SU-DHL-6 (cell line): Measurements from ENCODE around the gene SERBP1.

ENCODE experiments used
- H2AFZ ChIP-seq: fragments of 200-600 bp; sonication (generic); 2 replicates; pipeline ENCODE4 v1.6.1; 2014; ENCODE audit warnings: low read depth, mild to moderate bottlenecking, moderate library complexity, mixed read lengths, antibody characterized with exemption, low read length; ENCODE audit not compliant: severe bottlenecking
- H3F3A ChIP-seq: fragments of 200-600 bp; shearing (Covaris generic); 2 replicates; pipeline ENCODE4 v1.6.0; 2016; ENCODE audit warnings: antibody characterized with exemption, mild to moderate bottlenecking; ENCODE audit not compliant: insufficient read depth
- H3K27ac ChIP-seq: fragments of 200-600 bp; sonication (generic); 2 replicates; pipeline ENCODE4 v1.5.1; 2016; ENCODE audit warnings: low read depth, mild to moderate bottlenecking, low read length, moderate library complexity, mixed read lengths
- H3K27me3 ChIP-seq: fragments of 200-600 bp; sonication (generic), shearing (Covaris generic); 2 replicates; pipeline ENCODE4 v1.6.0; 2014; ENCODE audit warnings: mild to moderate bottlenecking, low read length
- H3K36me3 ChIP-seq: fragments of 200-600 bp; sonication (generic); 2 replicates; pipeline ENCODE4 v1.6.1; 2014; ENCODE audit warnings: mild to moderate bottlenecking, low read length, mixed read lengths
- H3K4me2 ChIP-seq: fragments of 300-600, 200-600 bp; shearing (Covaris generic), sonication (generic); 2 replicates; pipeline ENCODE4 v1.6.0; 2014; ENCODE audit warnings: low read length, low read depth, mild to moderate bottlenecking; ENCODE audit not compliant: poor library complexity, severe bottlenecking
- H3K4me3 ChIP-seq: fragments of 200-600 bp; sonication (generic); 2 replicates; pipeline ENCODE4 v1.5.1; 2014; ENCODE audit warnings: antibody characterized with exemption, low read length, mild to moderate bottlenecking, mixed read lengths; ENCODE audit not compliant: insufficient read depth, poor library complexity, severe bottlenecking
- H3K79me2 ChIP-seq: fragments of 200-600 bp; sonication (generic); 2 replicates; pipeline ENCODE4 v1.6.1; 2014; ENCODE audit warnings: mild to moderate bottlenecking, low read length, moderate library complexity; ENCODE audit not compliant: insufficient read depth
- H3K9ac ChIP-seq: fragments of 200-600 bp; sonication (generic); 2 replicates; pipeline ENCODE4 v1.7.0; 2014; ENCODE audit warnings: mild to moderate bottlenecking, low read length
- H3K9me2 ChIP-seq: fragments of 200-600 bp; sonication (generic); replicated peaks from 2 replicates; pipeline ENCODE4 v1.6.1; 2014; ENCODE audit warnings: low read length; ENCODE audit not compliant: insufficient read depth
- H3K9me3 ChIP-seq: fragments of 200-600 bp; sonication (generic); 2 replicates; pipeline ENCODE4 v1.6.1; 2014; ENCODE audit warnings: low read length, mixed read lengths; ENCODE audit not compliant: insufficient read depth
- H4K20me1 ChIP-seq: fragments of 200-600 bp; sonication (generic); 2 replicates; pipeline ENCODE4 v1.6.1; 2014; ENCODE audit warnings: low read depth, mild to moderate bottlenecking, antibody characterized with exemption, low read length, moderate library complexity, mixed read lengths
- CTCF ChIP-seq: fragments of 200-600 bp; sonication (generic); IDR thresholded peaks from one replicate; pipeline ENCODE4 v1.5.1; 2017; ENCODE audit warnings: antibody characterized with exemption, mild to moderate bottlenecking, low read length, moderate library complexity; ENCODE audit not compliant: insufficient read depth, poor library complexity, severe bottlenecking
- EZH2phosphoT487 ChIP-seq: fragments of 200-600 bp; sonication (generic), shearing (Covaris generic); conservative IDR thresholded peaks from 2 replicates; pipeline ENCODE4 v1.6.1; 2018; ENCODE audit warnings: mild to moderate bottlenecking, antibody characterized with exemption, low read length, moderate library complexity, mixed read lengths

SERBP1 gene

DNA sequence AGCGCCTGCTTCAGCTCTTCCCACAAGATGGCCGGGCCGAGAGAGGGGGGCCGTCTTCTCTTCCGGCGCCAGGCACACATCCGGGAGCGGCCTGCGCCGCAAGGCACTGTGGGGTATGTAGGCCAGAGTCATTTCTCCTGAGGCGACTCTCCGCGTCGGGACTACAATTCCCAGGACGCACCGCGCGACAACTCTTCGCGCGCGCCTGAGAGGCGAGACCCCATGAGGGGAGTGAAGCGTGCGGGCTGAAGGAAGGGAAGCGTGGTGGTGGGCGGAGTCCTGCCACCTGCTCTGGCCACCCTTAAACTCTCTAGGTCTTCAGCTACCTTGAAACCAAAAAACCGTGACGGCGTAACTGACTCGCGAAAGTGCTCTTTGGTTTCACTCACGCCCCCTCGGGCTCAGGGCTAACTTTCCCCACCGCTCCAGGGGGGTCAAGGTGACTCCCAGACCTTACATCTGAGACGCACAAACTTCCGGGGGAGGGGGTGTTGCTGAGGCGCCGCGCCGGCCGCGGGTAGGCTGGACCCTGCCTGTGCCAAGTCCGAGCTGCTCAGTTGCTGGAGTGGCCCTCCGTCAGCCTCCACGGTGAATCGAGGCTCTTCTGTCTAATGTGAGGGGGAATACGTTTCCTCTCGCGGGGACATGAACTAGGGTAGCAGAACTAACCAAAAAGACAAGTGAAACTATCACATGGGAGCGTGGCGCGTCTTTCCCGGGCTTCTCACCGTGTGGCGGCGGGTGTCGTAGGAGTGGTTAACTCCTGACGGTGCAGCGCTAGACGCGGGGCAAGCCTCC is at the start of gene SERBP1:
SERBP1 (minus strand) TSS at position 45 of the 798 bp plus-strand sequence. CDS start 102 bp downstream, outside the sequence.
- Histone ChIP-seq H3K36me3 (peaks cover 40% of the 10 kb centered on the region), H2AFZ (peak within 1 kb of the TSS; percentile 58), H3K9ac (peak within 1 kb of the TSS; percentile 97), H3K9me2 (no peaks in the 10 kb centered on the region), H3K4me3 (peak within 1 kb of the TSS; percentile 76), H3K27me3 (no peaks in the 10 kb centered on the region), H4K20me1 (peaks cover 32% of the 10 kb centered on the region), H3K9me3 (no peaks in the 10 kb centered on the region), H3K79me2 (peaks cover 47% of the 10 kb centered on the region), H3K27ac (peak within 1 kb of the TSS; percentile 90), H3F3A (peaks cover 17% of the 10 kb centered on the region), H3K4me2 (peak within 1 kb of the TSS; percentile 85)
- TF ChIP-seq EZH2phosphoT487 (no peak), CTCF (no peak)

DNA sequence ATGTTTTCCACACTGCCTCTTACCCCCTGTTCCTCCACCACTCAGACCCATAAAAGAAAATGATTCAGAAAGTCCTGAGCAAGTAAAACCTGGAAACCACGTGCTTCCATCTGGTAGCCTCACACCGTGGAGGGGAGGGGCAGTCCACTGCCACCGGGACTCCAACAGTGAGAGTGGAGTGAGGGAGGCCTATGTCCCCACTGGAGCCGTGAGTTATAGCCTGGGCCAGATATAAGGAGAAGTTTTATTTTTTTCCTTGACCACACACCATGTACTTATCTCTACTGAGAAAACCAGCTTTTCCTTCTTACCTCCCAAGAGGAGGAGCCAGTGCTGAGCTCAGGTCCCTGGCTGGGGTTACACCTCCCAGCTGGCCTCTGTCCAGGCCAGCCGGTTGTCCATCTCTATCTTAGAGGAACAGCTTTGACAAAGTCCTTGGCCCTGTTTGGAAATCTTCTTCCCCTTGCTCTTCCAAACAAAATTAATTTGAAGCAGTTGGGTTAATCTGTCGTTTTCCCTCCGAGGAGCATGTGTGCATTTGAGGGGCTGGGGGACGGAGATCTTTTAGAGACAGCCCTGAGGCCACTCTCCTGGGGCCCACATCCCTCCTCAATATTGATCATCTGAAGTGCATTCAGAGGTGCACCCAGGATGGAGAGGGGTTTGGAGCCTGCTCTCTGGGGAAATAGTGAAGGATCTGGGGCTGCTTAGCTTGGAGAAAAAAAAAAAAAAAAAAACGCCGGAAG is 49.1 kb upstream of the SERBP1 start:
- no peak overlapping the region for H3K27ac ChIP-seq
- TF ChIP-seq EZH2phosphoT487 (no peak), CTCF (no peak)
- no peaks in the 10 kb centered on the region for H3K27me3 ChIP-seq
- no peaks in the 10 kb centered on the region for H3K36me3 ChIP-seq
- no peak overlapping the region for H3K4me3 ChIP-seq
- H4K20me1 ChIP-seq: no peaks in the 10 kb centered on the region
- H3K79me2 ChIP-seq: no peaks in the 10 kb centered on the region
- H3K9me3 ChIP-seq: no peaks in the 10 kb centered on the region
- no peak overlapping the region for H3K4me2 ChIP-seq
- no peaks in the 10 kb centered on the region for H3F3A ChIP-seq
- no peak overlapping the region for H2AFZ ChIP-seq
- no peak overlapping the region for H3K9ac ChIP-seq
- no peaks in the 10 kb centered on the region for H3K9me2 ChIP-seq

DNA sequence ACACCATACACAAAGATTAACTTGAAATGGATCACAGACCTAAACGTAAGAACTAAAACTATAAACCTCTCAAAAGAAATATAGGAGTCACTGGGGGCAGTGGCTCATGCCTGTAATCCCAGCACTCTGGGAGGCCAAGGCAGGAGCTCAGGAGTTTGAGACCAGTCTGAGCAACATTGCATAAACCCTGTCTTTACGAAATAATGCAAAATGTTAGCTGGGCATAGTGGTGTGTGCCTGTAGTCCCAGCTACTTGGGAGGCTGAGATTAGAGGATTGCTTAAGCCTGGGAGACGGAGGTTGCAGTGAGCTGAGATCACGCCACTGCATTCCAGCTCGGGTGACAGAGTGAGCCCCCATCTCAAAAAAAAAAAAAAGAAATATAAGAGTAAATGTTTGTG is 46.7 kb upstream of the SERBP1 start:
- Histone ChIP-seq H3K9me3 (no peaks in the 10 kb centered on the region), H3K79me2 (no peaks in the 10 kb centered on the region), H3F3A (no peaks in the 10 kb centered on the region), H3K4me3 (no peak overlapping the region), H3K27ac (no peak overlapping the region), H3K27me3 (no peaks in the 10 kb centered on the region), H3K9ac (no peak overlapping the region), H3K36me3 (no peaks in the 10 kb centered on the region), H3K9me2 (no peaks in the 10 kb centered on the region), H4K20me1 (no peaks in the 10 kb centered on the region), H3K4me2 (no peak overlapping the region), H2AFZ (no peak overlapping the region)
- TF ChIP-seq EZH2phosphoT487: no peak
- TF ChIP-seq CTCF: no peak
